Tibial nerve (tissue), 4 donors: Measurements from ENCODE around the gene MARK4. TPM values are rescaled to one million over a fixed set of nuclear protein-coding genes. Genes with fewer than 3 reads are reported as not detected.

Source experiments
- DNase-seq, 2 donors: peaks; one replicate each; pipeline ENCODE4 v3.0.0-alpha.2; 2019; ENCODE audit warnings: low spot score in 2 of 2
- H3K27ac ChIP-seq, 4 donors: fragments of 200-600 bp; sonication (generic) in 3 of 4; one replicate each; pipeline ENCODE4 v1.5.1; 2017 to 2019; ENCODE audit warnings: mild to moderate bottlenecking in 1 of 4
- H3K27me3 ChIP-seq, 2 donors: fragments of 200-600 bp; sonication (generic) in 1 of 2; one replicate each; pipeline versions ENCODE4 v1.5.1 to v1.6.0; 2017 to 2019
- H3K36me3 ChIP-seq, 3 donors: fragments of 200-600 bp; sonication (generic); one replicate each; pipeline ENCODE4 v1.5.1; 2018 to 2019
- H3K4me1 ChIP-seq, 4 donors: fragments of 200-600 bp; sonication (generic) in 3 of 4; one replicate each; pipeline ENCODE4 v1.5.1; 2017 to 2019
- H3K4me3 ChIP-seq, 4 donors: fragments of 200-600 bp; sonication (generic) in 3 of 4; one replicate each; pipeline ENCODE4 v1.5.1; 2017 to 2019; ENCODE audit warnings: mild to moderate bottlenecking in 1 of 4, moderate library complexity in 1 of 4
- H3K9me3 ChIP-seq, 4 donors: fragments of 200-600 bp; sonication (generic) in 3 of 4; one replicate each; pipeline ENCODE4 v1.5.1; 2017 to 2019
- CTCF ChIP-seq, 5 experiments: fragments of 200-600 bp in 3 of 5; fragments of 450-650 bp in 2 of 5; sonication (generic) in 3 of 5; IDR thresholded peaks; one replicate each; pipeline ENCODE4 v1.5.1; 2016 to 2019; ENCODE audit warnings: antibody characterized with exemption in 5 of 5, mild to moderate bottlenecking in 3 of 5, moderate library complexity in 2 of 5
- EP300 ChIP-seq, 2 donors: sonication (generic); formaldehyde crosslinking; IDR thresholded peaks; one replicate each; pipeline ENCODE4 v1.6.1; 2017; ENCODE audit warnings: antibody characterized with exemption in 2 of 2, mild to moderate bottlenecking in 1 of 2
- POLR2A ChIP-seq, 2 donors: fragments of 450-650 bp; IDR thresholded peaks; one replicate each; pipeline ENCODE4 v1.6.1; 2017; ENCODE audit warnings: antibody characterized with exemption in 2 of 2, mild to moderate bottlenecking in 2 of 2, moderate library complexity in 2 of 2
- WGBS, 2 donors: methylation state at CpG; one replicate each; pipeline ENCODE4 v1.1.5; 2018; 5-methylcytosine and 5-hydroxymethylcytosine counted together
- total RNA-seq, 4 donors: library from RNA; depleted of rRNA; stranded (reverse); fragments of >200 nt; gene quantifications; one replicate each; pipeline ENCODE4 v1.1.0, GENCODE V29; 2016

MARK4 gene
- total RNA-seq, 4 donors from 2014 or later = 12.1 to 34.8 (median 25.9) TPM

- WGBS, 2 donors = 52 to 69% methylated on average over 13 to 23 of the region's 25 CpGs
- peaks cover 0 to 46% of the 10 kb centered on the region in 2 donors for H3K27me3 ChIP-seq
- H3K4me3 ChIP-seq = no peak overlapping the region
- peaks cover 0 to 26% (median 0%) of the 10 kb centered on the region in 3 donors for H3K36me3 ChIP-seq
- H3K9me3 ChIP-seq = no peaks in the 10 kb centered on the region
- DNase-seq = no peak
- TF ChIP-seq EP300 (IDR thresholded peaks at IDR 0.05) (no peak), POLR2A (IDR thresholded peaks at IDR 0.05) (no peak), CTCF (IDR thresholded peaks at IDR 0.05) (no peak)
- no peaks in the 10 kb centered on the region for H3K4me1 ChIP-seq
- no peak overlapping the region for H3K27ac ChIP-seq
These were observed 96.7 kb downstream of the MARK4 start for GRCh38 chr19:45347570-45348366.

- DNase-seq = no peak
- TF ChIP-seq CTCF (IDR thresholded peaks at IDR 0.05) (no peak), POLR2A (IDR thresholded peaks at IDR 0.05) (no peak), EP300 (IDR thresholded peaks at IDR 0.05) (no peak)
- WGBS, 2 donors = 78 to 84% methylated on average over 23 of the region's 23 CpGs
These were observed 97.5 kb downstream of the MARK4 start for GRCh38 chr19:45348367-45349125.

GRCh38 chr19:45349126-45349415, 98.0 kb downstream of the MARK4 start:
- H3K27me3 ChIP-seq = peaks cover 0 to 39% of the 10 kb centered on the region in 2 donors
- no peak for TF ChIP-seq CTCF (IDR thresholded peaks at IDR 0.05)
- H3K4me1 ChIP-seq = no peaks in the 10 kb centered on the region
- peaks cover 0 to 39% (median 5%) of the 10 kb centered on the region in 3 donors for H3K36me3 ChIP-seq
- H3K4me3 ChIP-seq = no peak overlapping the region
- H3K27ac ChIP-seq = no peak overlapping the region
- WGBS, 2 donors = 31 to 41% methylated on average over 2 to 3 of the region's 3 CpGs
- no peak for DNase-seq
- H3K9me3 ChIP-seq = no peaks in the 10 kb centered on the region

More at GRCh38 chr19:45348367-45349125, 97.5 kb downstream of the MARK4 start:
- H3K27ac ChIP-seq = no peak overlapping the region
- peaks cover 0 to 34% (median 4%) of the 10 kb centered on the region in 3 donors for H3K36me3 ChIP-seq
- no peak overlapping the region for H3K4me3 ChIP-seq
- peaks cover 0 to 39% of the 10 kb centered on the region in 2 donors for H3K27me3 ChIP-seq
- no peaks in the 10 kb centered on the region for H3K9me3 ChIP-seq
- no peaks in the 10 kb centered on the region for H3K4me1 ChIP-seq

- no peak overlapping the region for H3K27ac ChIP-seq
- peaks cover 0 to 44% (median 5%) of the 10 kb centered on the region in 3 donors for H3K36me3 ChIP-seq
- peaks cover 0 to 36% of the 10 kb centered on the region in 2 donors for H3K27me3 ChIP-seq
- WGBS, 2 donors = 86 to 90% methylated on average over 13 to 17 of the region's 17 CpGs
- no peak for TF ChIP-seq EP300 (IDR thresholded peaks at IDR 0.05)
- no peak for TF ChIP-seq POLR2A (IDR thresholded peaks at IDR 0.05)
- no peak for TF ChIP-seq CTCF (IDR thresholded peaks at IDR 0.05)
- DNase-seq = no peak
- H3K4me3 ChIP-seq = no peak overlapping the region
- no peaks in the 10 kb centered on the region for H3K4me1 ChIP-seq
- H3K9me3 ChIP-seq = no peaks in the 10 kb centered on the region
These were observed 98.4 kb downstream of the MARK4 start for GRCh38 chr19:45349430-45349941.
